A673 (cell line): ENCODE data around the gene MRPS10. TPM values are rescaled to one million over a fixed set of nuclear protein-coding genes. Genes with fewer than 3 reads are reported as not detected.

Experiments used
- BruUV-seq: library from RNA; stranded (reverse); fragments of 400-500 nt; replicated peaks from 2 replicates; lab custom pipeline; 2021; lab: Mats Ljungman, UMichigan
- CTCF ChIA-PET: fragments of 300-600 bp; sonication (Branson Sonifier 250); formaldehyde crosslinking; loops from one replicate; lab custom pipeline; 2022; ENCODE audit warnings: antibody characterized with exemption; lab: Charles Lee
- POLR2A ChIA-PET: fragments of 300-600 bp; sonication (Branson Sonifier 250); formaldehyde crosslinking; loops from one replicate; lab custom pipeline; 2022; ENCODE audit warnings: antibody characterized with exemption; ENCODE audit not compliant: low non-redundant PET; lab: Charles Lee
- DNase-seq: peaks from one replicate; pipeline ENCODE4 v3.0.0-alpha.2; 2015; ENCODE audit warnings: low spot score
- H3K27ac ChIP-seq: fragments of 200-600 bp; sonication (generic); 2 replicates; pipeline ENCODE4 v1.5.1; 2016; ENCODE audit warnings: mixed run types, low read depth, mild to moderate bottlenecking, mixed read lengths, antibody characterized with exemption, low read length; ENCODE audit not compliant: poor library complexity, severe bottlenecking
- H3K27me3 ChIP-seq: fragments of 200-600 bp; sonication (generic); replicated peaks from 2 replicates; pipeline ENCODE4 v1.6.1; 2017; ENCODE audit warnings: mixed run types, low read depth, mild to moderate bottlenecking, mixed read lengths, antibody characterized with exemption, low read length; ENCODE audit not compliant: insufficient read depth, poor library complexity
- H3K36me3 ChIP-seq: fragments of 200-600 bp; sonication (generic); 2 replicates; pipeline ENCODE4 v1.6.1; 2016; ENCODE audit warnings: mixed run types, mild to moderate bottlenecking, mixed read lengths, antibody characterized with exemption, low read length; ENCODE audit not compliant: insufficient read depth, poor library complexity, severe bottlenecking
- H3K4me1 ChIP-seq: fragments of 200-600 bp; sonication (generic); 2 replicates; pipeline ENCODE4 v1.6.1; 2017; ENCODE audit warnings: mixed run types, mild to moderate bottlenecking, mixed read lengths, antibody characterized with exemption, low read length; ENCODE audit not compliant: insufficient read depth, poor library complexity, severe bottlenecking
- H3K4me3 ChIP-seq: fragments of 200-600 bp; sonication (generic); 2 replicates; pipeline ENCODE4 v1.5.1; 2016; ENCODE audit warnings: low read depth, mixed run types, mild to moderate bottlenecking, mixed read lengths, low read length; ENCODE audit not compliant: poor library complexity, severe bottlenecking
- H3K9me3 ChIP-seq: fragments of 200-600 bp; sonication (generic); 2 replicates; pipeline ENCODE4 v1.6.1; 2016; ENCODE audit warnings: mixed run types, low read depth, mild to moderate bottlenecking, mixed read lengths, antibody characterized with exemption, low read length; ENCODE audit not compliant: poor library complexity, severe bottlenecking
- EZH2 ChIP-seq: fragments of 200-600 bp; sonication (generic); IDR thresholded peaks from 2 replicates; pipeline ENCODE4 v1.6.1; 2017; ENCODE audit warnings: borderline replicate concordance, low read depth, mild to moderate bottlenecking, mixed read lengths, antibody characterized with exemption, low read length; ENCODE audit not compliant: poor library complexity, severe bottlenecking
- intact Hi-C: fragments of 100-400 bp; cut with micrococcal nuclease; formaldehyde crosslinking; loops from one replicate; pipeline ENCODE4 v1.10.0; 2022; ENCODE audit not compliant: unreplicated experiment
- total RNA-seq: library from RNA; stranded (reverse); gene quantifications from 2 replicates; pipeline ENCODE4 v1.2.3, GENCODE V29; 2021
- TF ChIP-seq, protein P1 (sequence below): fragments of 300-800, 200-600 bp; sonication (generic); conservative IDR thresholded peaks from 2 replicates; pipeline ENCODE4 v1.5.1; 2017; ENCODE audit warnings: low read depth, mild to moderate bottlenecking, antibody characterized with exemption, low read length, moderate library complexity, mixed read lengths

The MRPS10 gene
- total RNA-seq, 1 experiment from 2014 or later: 52.0 TPM

DNA sequence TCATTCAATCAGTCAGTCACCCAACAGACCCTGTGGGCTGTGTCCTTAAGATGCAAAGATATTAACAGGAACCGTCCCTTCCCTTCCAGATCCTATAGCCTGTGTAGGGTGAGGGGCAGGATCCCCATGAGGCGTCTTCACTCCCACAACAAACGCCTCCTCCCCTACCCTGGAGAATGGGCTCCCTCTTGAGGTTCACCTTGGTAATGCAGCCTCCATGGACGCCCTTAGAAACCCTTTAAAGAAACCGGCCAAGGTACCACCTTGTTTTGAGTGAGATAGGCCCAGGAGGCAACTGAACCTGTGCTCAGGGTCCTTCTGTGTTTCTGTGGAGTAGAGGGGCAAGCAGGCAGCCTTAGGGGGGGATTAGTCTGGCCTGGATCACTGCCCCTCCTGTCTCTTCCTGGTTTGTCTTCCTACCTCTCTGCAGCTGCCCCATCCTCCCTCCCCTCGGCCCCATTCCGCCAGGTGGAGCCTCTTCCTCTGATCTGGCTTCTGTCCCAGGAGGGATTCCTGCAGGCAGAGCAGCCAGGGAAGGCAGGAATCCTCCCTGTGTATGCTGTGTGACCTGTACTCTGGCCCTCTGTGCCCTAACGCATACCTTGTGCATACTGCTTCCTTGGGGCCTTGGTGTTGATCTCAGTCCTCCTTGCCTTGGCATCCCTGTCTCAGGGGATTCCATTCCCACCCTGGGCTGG, 51.1 kb downstream of the MRPS10 start:
- intact Hi-C loops: loop anchor here (1.0 to 5.0 kb wide), 3 partner anchors 91 to 386 kb away; partner anchors contain the start of genes CCND3 and PRICKLE4
- Histone ChIP-seq H3K4me3 (no peak overlapping the region), H3K4me1 (no peaks in the 10 kb centered on the region), H3K9me3 (no peaks in the 10 kb centered on the region), H3K27ac (no peak overlapping the region), H3K27me3 (no peaks in the 10 kb centered on the region), H3K36me3 (no peaks in the 10 kb centered on the region)
- BruUV-seq: no TSS peak
- ChIA-PET POLR2A (no interaction called here), CTCF (no interaction called here)
- no peak for TF ChIP-seq EZH2
- TF ChIP-seq, protein P1, sequence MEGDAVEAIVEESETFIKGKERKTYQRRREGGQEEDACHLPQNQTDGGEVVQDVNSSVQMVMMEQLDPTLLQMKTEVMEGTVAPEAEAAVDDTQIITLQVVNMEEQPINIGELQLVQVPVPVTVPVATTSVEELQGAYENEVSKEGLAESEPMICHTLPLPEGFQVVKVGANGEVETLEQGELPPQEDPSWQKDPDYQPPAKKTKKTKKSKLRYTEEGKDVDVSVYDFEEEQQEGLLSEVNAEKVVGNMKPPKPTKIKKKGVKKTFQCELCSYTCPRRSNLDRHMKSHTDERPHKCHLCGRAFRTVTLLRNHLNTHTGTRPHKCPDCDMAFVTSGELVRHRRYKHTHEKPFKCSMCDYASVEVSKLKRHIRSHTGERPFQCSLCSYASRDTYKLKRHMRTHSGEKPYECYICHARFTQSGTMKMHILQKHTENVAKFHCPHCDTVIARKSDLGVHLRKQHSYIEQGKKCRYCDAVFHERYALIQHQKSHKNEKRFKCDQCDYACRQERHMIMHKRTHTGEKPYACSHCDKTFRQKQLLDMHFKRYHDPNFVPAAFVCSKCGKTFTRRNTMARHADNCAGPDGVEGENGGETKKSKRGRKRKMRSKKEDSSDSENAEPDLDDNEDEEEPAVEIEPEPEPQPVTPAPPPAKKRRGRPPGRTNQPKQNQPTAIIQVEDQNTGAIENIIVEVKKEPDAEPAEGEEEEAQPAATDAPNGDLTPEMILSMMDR: peak; percentile 90
- DNase-seq: peak; percentile 86

DNA sequence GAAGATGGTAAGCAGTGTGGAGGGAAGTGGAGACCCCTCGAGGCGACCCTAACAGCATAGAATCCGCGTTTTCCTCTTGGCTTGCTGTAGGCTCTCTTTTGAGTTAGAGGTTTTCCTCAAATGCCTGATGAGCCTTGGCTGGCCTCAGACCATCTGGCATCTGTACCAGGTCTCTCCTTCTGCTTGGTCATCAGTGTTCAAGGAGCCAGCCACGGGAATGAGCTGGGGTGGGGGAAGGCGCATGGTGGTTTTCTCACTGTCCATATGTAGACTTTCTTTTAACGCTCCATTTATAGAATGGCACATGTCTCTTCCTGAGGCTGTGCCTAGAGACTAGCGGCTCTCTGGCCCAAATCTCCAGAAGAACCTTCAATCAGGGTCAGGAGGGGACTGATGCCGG, 52.6 kb downstream of the MRPS10 start:
- Histone ChIP-seq H3K27me3 (no peaks in the 10 kb centered on the region), H3K27ac (no peak overlapping the region), H3K36me3 (no peaks in the 10 kb centered on the region), H3K4me1 (no peaks in the 10 kb centered on the region), H3K9me3 (no peaks in the 10 kb centered on the region), H3K4me3 (no peak overlapping the region)
- ChIA-PET CTCF (no interaction called here), POLR2A (no interaction called here)
- DNase-seq: no peak
- TF ChIP-seq EZH2: no peak
- TF ChIP-seq, protein P1: no peak
- no TSS peak for BruUV-seq
- intact Hi-C loops: loop anchor here (5.0 kb wide), 1 partner anchor 223 kb away; the partner anchor contains the start of gene CCND3

DNA sequence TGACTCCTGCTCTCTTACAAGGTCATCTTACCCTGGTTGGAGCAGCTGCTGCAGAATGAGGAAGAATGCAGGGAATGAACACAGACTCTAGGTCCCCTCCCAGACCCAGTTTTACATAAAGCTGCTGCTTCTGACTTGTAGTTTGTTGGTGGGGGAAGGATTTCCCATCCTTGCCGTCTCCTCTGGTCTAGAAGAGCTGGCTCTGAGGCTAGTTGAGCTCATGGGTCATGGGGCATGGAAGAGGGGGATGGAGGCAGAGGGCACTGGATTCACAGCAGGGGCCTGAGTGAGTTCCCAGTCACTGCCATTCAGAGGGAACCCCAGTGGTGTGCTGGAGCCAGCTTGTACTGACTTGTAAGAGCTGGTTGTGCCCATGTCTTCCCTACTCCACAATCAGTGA, 53.7 kb downstream of the MRPS10 start:
- TF ChIP-seq EZH2: no peak
- TF ChIP-seq, protein P1: no peak
- intact Hi-C loops: no loop called here
- Histone ChIP-seq H3K4me1 (no peaks in the 10 kb centered on the region), H3K27ac (no peak overlapping the region), H3K27me3 (no peaks in the 10 kb centered on the region), H3K36me3 (no peaks in the 10 kb centered on the region), H3K9me3 (no peaks in the 10 kb centered on the region), H3K4me3 (no peak overlapping the region)
- ChIA-PET POLR2A (no interaction called here), CTCF (no interaction called here)
- BruUV-seq: no TSS peak
- no peak for DNase-seq
